Dedifferentiated amniotic fluid mesenchymal stem cell (primary cell): ENCODE measurements around the gene CALHM2.

Source experiments
- DNase-seq: peaks from one replicate; pipeline ENCODE4 v3.0.0-alpha.2; 2016; ENCODE audit errors: extremely low spot score

Gene CALHM2

GRCh38 chr10:103476046-103476768 lies 24.0 kb upstream of the CALHM2 start:
- DNase-seq, result no peak

GRCh38 chr10:103475437-103475836 lies 23.3 kb upstream of the CALHM2 start:
- DNase-seq, result no peak

GRCh38 chr10:103474077-103474476 lies 21.9 kb upstream of the CALHM2 start:
- no peak for DNase-seq

GRCh38 chr10:103473261-103473671 lies 21.1 kb upstream of the CALHM2 start:
- DNase-seq, result no peak

- no peak for DNase-seq
Measured at GRCh38 chr10:103472005-103472404, 19.8 kb upstream of the CALHM2 start.

DNA sequence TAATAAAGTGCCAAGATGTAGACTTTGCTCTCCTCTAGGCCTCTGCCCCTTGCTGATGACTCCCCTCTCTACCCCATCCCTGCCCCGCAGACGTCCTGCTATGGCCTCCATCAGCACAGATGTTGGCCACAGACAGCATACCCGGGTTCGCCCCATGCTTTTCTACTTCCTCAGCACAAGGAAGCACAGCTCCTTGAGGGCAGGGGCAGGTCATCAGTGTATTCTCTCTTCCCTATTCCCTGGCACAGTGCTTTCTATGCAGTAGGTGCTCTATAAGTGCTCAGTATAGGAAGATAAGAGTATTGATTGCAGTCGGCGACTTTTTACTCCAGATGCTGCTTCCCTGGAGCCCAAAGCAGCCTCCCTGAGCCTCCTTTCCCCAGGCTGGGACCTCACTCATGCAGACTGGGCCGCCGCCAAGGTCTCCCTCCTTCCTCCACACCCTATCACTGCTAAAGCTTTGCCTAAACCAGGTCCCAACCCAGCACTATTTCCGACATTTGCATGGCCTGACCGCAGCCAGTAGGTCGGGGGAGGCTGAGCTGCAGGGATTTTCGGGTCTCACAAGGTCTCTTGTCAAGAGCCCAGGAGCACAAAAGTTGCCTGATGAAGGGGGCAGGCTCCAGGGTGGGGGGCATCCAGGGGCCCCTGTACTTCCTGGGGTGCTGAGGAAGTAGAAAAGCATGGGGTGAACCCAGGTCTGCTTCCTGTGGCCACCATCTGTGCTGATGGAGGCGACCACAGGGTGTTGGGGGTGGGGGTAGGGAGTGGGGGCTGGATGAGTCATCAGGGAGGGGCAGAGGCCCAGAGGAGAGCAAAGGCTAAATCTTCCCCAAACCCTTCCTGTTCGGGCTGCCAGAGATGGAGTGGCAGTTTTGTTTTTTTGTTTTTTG lies 18.8 kb upstream of the CALHM2 start:
- no peak for DNase-seq

DNA sequence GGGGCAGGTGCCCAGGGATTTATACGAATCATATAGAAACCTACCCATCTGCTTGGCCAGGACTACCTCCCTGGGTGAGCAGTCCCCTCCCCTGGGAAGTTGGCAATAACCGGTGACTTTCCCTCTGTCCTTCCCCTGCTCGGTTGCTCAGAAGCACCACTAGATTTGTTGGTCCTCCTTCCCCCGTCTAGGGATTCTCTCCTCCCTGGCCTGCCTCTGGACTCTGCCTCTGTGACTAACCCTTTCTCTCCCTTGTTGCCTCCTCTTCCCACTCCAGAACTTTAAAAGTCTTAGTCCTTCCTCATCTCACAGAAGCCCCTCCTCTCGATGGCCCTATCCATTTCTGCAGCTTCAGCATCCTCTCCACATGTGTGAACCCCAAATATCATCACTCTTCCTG lies 17.0 kb upstream of the CALHM2 start:
- DNase-seq, result no peak

GRCh38 chr10:103467406-103467805 lies 15.2 kb upstream of the CALHM2 start:
- DNase-seq, result no peak

- DNase-seq, result no peak
Measured at GRCh38 chr10:103466734-103467133, 14.6 kb upstream of the CALHM2 start.

DNA sequence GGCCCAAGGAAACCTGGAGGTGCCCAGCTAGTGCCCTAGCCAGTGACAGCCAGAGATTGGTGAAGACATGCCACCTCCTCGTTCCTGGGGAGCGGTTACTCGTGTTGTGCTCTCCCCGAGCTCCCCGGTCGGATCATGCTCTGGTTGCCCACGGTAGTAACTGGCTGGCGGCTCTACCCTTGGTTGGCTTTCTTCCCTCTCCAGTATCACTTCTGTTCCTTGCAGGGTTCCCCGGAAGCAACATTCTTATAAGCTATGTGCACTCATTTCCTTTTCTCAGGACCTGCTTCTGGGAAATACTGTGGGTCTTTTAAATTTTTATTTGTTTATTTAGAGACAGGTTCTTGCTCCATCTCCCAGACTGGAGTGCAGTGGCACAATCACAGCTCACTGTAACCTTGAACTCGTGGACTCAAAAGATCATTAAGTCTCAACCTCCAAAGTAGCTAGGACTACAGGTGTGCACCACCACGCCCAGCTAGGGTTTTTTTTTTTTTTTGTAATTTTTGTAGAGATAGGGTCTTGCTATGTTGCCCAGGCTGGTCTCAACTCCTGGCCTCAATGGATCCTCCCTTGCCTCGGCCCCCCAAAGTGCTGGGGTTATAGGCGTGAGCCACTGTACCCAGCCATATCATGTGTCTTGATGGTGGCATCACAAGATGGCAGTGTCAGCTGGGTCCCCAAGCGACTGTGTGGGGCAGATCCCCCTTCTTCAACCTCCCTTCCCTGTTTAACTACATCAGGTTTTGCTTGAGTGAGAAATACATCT lies 13.4 kb upstream of the CALHM2 start:
- DNase-seq, result no peak

GRCh38 chr10:103463499-103463898 lies 11.3 kb upstream of the CALHM2 start:
- no peak for DNase-seq

DNA sequence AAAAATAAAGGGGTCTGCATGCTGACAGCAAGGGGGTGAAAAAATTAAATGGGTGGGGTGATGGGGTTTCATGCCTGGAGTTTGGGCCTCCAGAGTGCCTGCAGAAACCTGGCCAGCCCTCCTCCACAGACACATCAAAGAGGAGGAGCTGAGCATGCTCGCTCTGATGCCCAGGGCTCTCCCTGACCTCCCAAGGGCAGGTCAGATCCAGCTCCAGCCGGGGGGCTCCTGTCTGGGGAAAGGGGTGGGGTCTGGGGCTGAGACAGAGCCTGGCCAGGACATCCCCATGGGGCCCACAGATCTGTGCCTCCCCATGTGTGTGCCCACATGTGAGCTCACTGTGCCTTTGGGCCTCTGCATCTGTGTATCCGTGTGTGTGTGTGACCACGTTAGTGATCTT lies 7.4 kb upstream of the CALHM2 start:
- DNase-seq, result no peak

- no peak for DNase-seq
Measured at GRCh38 chr10:103458720-103459119, 6.5 kb upstream of the CALHM2 start, which contains the start of gene CALHM1. CALHM1 (minus strand) TSS chr10:103458900; CDS start chr10:103458751, 149 bp downstream.

GRCh38 chr10:103457896-103458583 lies 5.9 kb upstream of the CALHM2 start:
- no peak for DNase-seq

GRCh38 chr10:103457176-103457712 lies 5.1 kb upstream of the CALHM2 start:
- no peak for DNase-seq

DNA sequence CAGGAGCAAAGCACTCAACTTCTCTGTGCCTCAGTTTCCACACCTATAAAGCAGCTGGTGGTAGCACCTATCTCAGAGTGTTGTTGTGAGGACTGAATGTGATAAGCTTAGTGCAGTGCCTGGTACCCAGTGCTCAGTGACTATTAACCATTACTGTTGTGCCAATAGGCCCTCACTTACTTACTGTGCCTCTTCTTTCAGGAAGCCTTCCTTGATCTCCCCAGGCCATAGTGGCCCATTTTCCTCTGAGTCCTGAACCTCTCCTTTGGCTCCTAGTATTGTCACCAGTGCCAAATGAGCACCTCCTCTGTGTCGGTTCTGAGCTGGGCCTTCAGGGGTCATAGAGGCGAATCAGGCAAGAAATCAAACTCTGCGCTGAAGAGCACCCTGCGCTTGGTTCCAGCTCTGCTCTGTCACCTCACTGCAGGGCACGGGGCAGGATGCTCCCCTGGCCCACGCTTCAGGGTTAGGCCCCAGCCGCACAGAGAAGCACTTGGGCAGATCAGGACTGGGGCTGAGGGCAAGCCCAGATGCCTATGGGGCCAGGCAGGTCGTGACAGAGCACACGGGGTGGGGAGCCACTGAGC lies 4.0 kb upstream of the CALHM2 start:
- DNase-seq, result no peak

- no peak for DNase-seq
Measured at GRCh38 chr10:103455235-103455634, 3.1 kb upstream of the CALHM2 start.

- no peak for DNase-seq
Measured at GRCh38 chr10:103454026-103454425, 1.9 kb upstream of the CALHM2 start.

GRCh38 chr10:103452506-103453230 lies 498 bp upstream of the CALHM2 start:
- no peak for DNase-seq

GRCh38 chr10:103451091-103451813 lies 918 bp downstream of the CALHM2 start:
- peak; percentile 47 for DNase-seq
